Measurements from ENCODE around the gene GPC1. TPM values are rescaled to one million over a fixed set of nuclear protein-coding genes. Genes with fewer than 3 reads are reported as not detected.

Gene GPC1
- total RNA-seq, 1 donor from 2014 or later = 89.9 TPM

GRCh38 chr2:240463274-240463865 lies 27.9 kb downstream of the GPC1 start:
- DNase-seq (ENCODE audit: low read depth, low spot score) = no peak
- Mint-ChIP-seq H3K27ac (ENCODE audit: unreplicated experiment) (no peak overlapping the region), H3K9me3 (no peaks in the 10 kb centered on the region), H3K27me3 (ENCODE audit: low read depth) (no peaks in the 10 kb centered on the region), H3K4me1 (no peaks in the 10 kb centered on the region), H3K36me3 (ENCODE audit: low read depth) (peaks cover 4% of the 10 kb centered on the region), H3K4me3 (no peak overlapping the region)
- TF ChIP-seq CTCF (conservative IDR thresholded peaks at IDR 0.05) = no peak

GRCh38 chr2:240463866-240464481 lies 28.5 kb downstream of the GPC1 start:
- Mint-ChIP-seq H3K4me1 (no peaks in the 10 kb centered on the region), H3K27me3 (ENCODE audit: low read depth) (no peaks in the 10 kb centered on the region), H3K4me3 (no peak overlapping the region), H3K27ac (ENCODE audit: unreplicated experiment) (no peak overlapping the region), H3K9me3 (no peaks in the 10 kb centered on the region), H3K36me3 (ENCODE audit: low read depth) (peaks cover 4% of the 10 kb centered on the region)
- TF ChIP-seq CTCF (conservative IDR thresholded peaks at IDR 0.05) = no peak
- no peak for DNase-seq (ENCODE audit: low read depth, low spot score)

GRCh38 chr2:240464514-240465241 lies 29.2 kb downstream of the GPC1 start:
- H3K27me3 Mint-ChIP-seq (ENCODE audit: low read depth) = no peaks in the 10 kb centered on the region
- peaks cover 4% of the 10 kb centered on the region for H3K36me3 Mint-ChIP-seq (ENCODE audit: low read depth)
- DNase-seq (ENCODE audit: low read depth, low spot score) = no peak
- no peak for TF ChIP-seq CTCF (conservative IDR thresholded peaks at IDR 0.05)
- H3K4me1 Mint-ChIP-seq = peaks cover 6% of the 10 kb centered on the region
- no peak overlapping the region for H3K27ac Mint-ChIP-seq (ENCODE audit: unreplicated experiment)
- H3K9me3 Mint-ChIP-seq = no peaks in the 10 kb centered on the region
- no peak overlapping the region for H3K4me3 Mint-ChIP-seq

GRCh38 chr2:240465268-240465764 lies 29.9 kb downstream of the GPC1 start:
- Mint-ChIP-seq H3K4me1 (peaks cover 13% of the 10 kb centered on the region), H3K27me3 (ENCODE audit: low read depth) (no peaks in the 10 kb centered on the region), H3K27ac (ENCODE audit: unreplicated experiment) (no peak overlapping the region), H3K4me3 (no peak overlapping the region), H3K36me3 (ENCODE audit: low read depth) (peaks cover 4% of the 10 kb centered on the region), H3K9me3 (no peaks in the 10 kb centered on the region)
- no peak for DNase-seq (ENCODE audit: low read depth, low spot score)
- no peak for TF ChIP-seq CTCF (conservative IDR thresholded peaks at IDR 0.05)

- H3K27ac Mint-ChIP-seq (ENCODE audit: unreplicated experiment) = no peak overlapping the region
- H3K27me3 Mint-ChIP-seq (ENCODE audit: low read depth) = no peaks in the 10 kb centered on the region
- no peaks in the 10 kb centered on the region for H3K9me3 Mint-ChIP-seq
- H3K4me1 Mint-ChIP-seq = peaks cover 19% of the 10 kb centered on the region
- no peak for DNase-seq (ENCODE audit: low read depth, low spot score)
- peaks cover 4% of the 10 kb centered on the region for H3K36me3 Mint-ChIP-seq (ENCODE audit: low read depth)
- H3K4me3 Mint-ChIP-seq = no peak overlapping the region
- TF ChIP-seq CTCF (conservative IDR thresholded peaks at IDR 0.05) = no peak
Observed at GRCh38 chr2:240465765-240466578, 30.5 kb downstream of the GPC1 start.

Data from neural crest cell (in vitro differentiated cells).